ENCODE data around the gene BLOC1S1. TPM values are rescaled to one million over a fixed set of nuclear protein-coding genes. Genes with fewer than 3 reads are reported as not detected.
A peak's percentile ranks its signal among the peaks of the same experiment; 100 is the strongest.

Gene BLOC1S1
- total RNA-seq, 2 experiments from 2014 or later, result 34.8 to 36.9 TPM

GRCh38 chr12:55708695-55709233 is 7.1 kb upstream of the BLOC1S1 start:
- TF ChIP-seq CTCF (IDR thresholded peaks at IDR 0.05), result no peak
- H3K27me3 ChIP-seq (ENCODE audit: control insufficient read depth in 1 of 2, insufficient read depth in 2 of 2, low read length in 2 of 2), result peaks cover 7 to 21% of the 10 kb centered on the region in 2 experiments
- H3K36me3 ChIP-seq (ENCODE audit: insufficient read depth, low read length), result no peaks in the 10 kb centered on the region
- peak overlapping the region; percentile 85 for H3K4me3 Mint-ChIP-seq
- no peaks in the 10 kb centered on the region for H3K9me3 ChIP-seq (ENCODE audit: control insufficient read depth in 1 of 2, insufficient read depth in 1 of 2, low read length in 2 of 2)
- H3K27ac ChIP-seq (ENCODE audit: low read depth in 1 of 2, low read length in 2 of 2), result no peak overlapping the region
- H3K4me3 ChIP-seq (ENCODE audit: low read length), result peak overlapping the region; percentile 53
- intact Hi-C loops (cut with DNase I, micrococcal nuclease), result no loop called here
- H3K27ac Mint-ChIP-seq, result no peak overlapping the region
- ATAC-seq (ENCODE audit: poor library complexity) (no peak), DNase-seq (no peak)
- peaks cover 39% of the 10 kb centered on the region for H3K27me3 Mint-ChIP-seq
- H3K9me3 Mint-ChIP-seq, result no peaks in the 10 kb centered on the region
- ChIA-PET CTCF (no interaction called here), POLR2A (no interaction called here)
- peaks cover 21% of the 10 kb centered on the region for H3K4me1 Mint-ChIP-seq (ENCODE audit: low read depth)
- H3K36me3 Mint-ChIP-seq (ENCODE audit: low read depth), result no peaks in the 10 kb centered on the region
- H3K4me1 ChIP-seq (ENCODE audit: insufficient read depth, low read length), result peaks cover 18% of the 10 kb centered on the region

GRCh38 chr12:55711786-55712553 is 3.9 kb upstream of the BLOC1S1 start:
- no peaks in the 10 kb centered on the region for H3K9me3 Mint-ChIP-seq
- intact Hi-C loops (cut with DNase I, micrococcal nuclease), result no loop called here
- ATAC-seq (ENCODE audit: poor library complexity), result no peak
- H3K4me3 ChIP-seq (ENCODE audit: low read length), result no peak overlapping the region
- no peak for DNase-seq
- no peak for TF ChIP-seq CTCF (IDR thresholded peaks at IDR 0.05)
- ChIA-PET POLR2A (no interaction called here), CTCF (interaction anchor here (1.5 kb wide), 1 partner anchor 18 kb away, joined by 3 read pairs; no protein-coding TSS in a partner anchor)
- no peak overlapping the region for H3K27ac Mint-ChIP-seq
- H3K27ac ChIP-seq (ENCODE audit: low read depth in 1 of 2, low read length in 2 of 2), result no peak overlapping the region
- no peaks in the 10 kb centered on the region for H3K36me3 ChIP-seq (ENCODE audit: insufficient read depth, low read length)
- H3K4me1 ChIP-seq (ENCODE audit: insufficient read depth, low read length), result peaks cover 30% of the 10 kb centered on the region
- H3K9me3 ChIP-seq (ENCODE audit: control insufficient read depth in 1 of 2, insufficient read depth in 1 of 2, low read length in 2 of 2), result no peaks in the 10 kb centered on the region
- peaks cover 4 to 15% of the 10 kb centered on the region in 2 experiments for H3K27me3 ChIP-seq (ENCODE audit: control insufficient read depth in 1 of 2, insufficient read depth in 2 of 2, low read length in 2 of 2)
- peaks cover 37% of the 10 kb centered on the region for H3K4me1 Mint-ChIP-seq (ENCODE audit: low read depth)
- peaks cover 27% of the 10 kb centered on the region for H3K27me3 Mint-ChIP-seq
- H3K36me3 Mint-ChIP-seq (ENCODE audit: low read depth), result peaks cover 13% of the 10 kb centered on the region
- H3K4me3 Mint-ChIP-seq, result peak overlapping the region; percentile 9

GRCh38 chr12:55712700-55713415 is 3.0 kb upstream of the BLOC1S1 start:
- H3K27me3 ChIP-seq (ENCODE audit: control insufficient read depth in 1 of 2, insufficient read depth in 2 of 2, low read length in 2 of 2), result peaks cover 0 to 11% of the 10 kb centered on the region in 2 experiments
- CTCF ChIA-PET, result no interaction called here
- Mint-ChIP-seq H3K4me3 (peak overlapping the region; percentile 9), H3K36me3 (ENCODE audit: low read depth) (peaks cover 13% of the 10 kb centered on the region), H3K27ac (no peak overlapping the region), H3K4me1 (ENCODE audit: low read depth) (peaks cover 41% of the 10 kb centered on the region), H3K27me3 (peaks cover 23% of the 10 kb centered on the region), H3K9me3 (no peaks in the 10 kb centered on the region)
- no peak for TF ChIP-seq CTCF (IDR thresholded peaks at IDR 0.05)
- H3K4me1 ChIP-seq (ENCODE audit: insufficient read depth, low read length), result peaks cover 32% of the 10 kb centered on the region
- intact Hi-C loops (cut with DNase I, micrococcal nuclease), result no loop called here
- DNase-seq (no peak), ATAC-seq (ENCODE audit: poor library complexity) (no peak)
- H3K4me3 ChIP-seq (ENCODE audit: low read length), result no peak overlapping the region
- no peaks in the 10 kb centered on the region for H3K9me3 ChIP-seq (ENCODE audit: control insufficient read depth in 1 of 2, insufficient read depth in 1 of 2, low read length in 2 of 2)
- peaks cover 3% of the 10 kb centered on the region for H3K36me3 ChIP-seq (ENCODE audit: insufficient read depth, low read length)
- POLR2A ChIA-PET, result no interaction called here
- H3K27ac ChIP-seq (ENCODE audit: low read depth in 1 of 2, low read length in 2 of 2), result no peak overlapping the region
